Thyroid gland (tissue), 4 donors: ENCODE data around the gene EEF1AKMT4. TPM values are rescaled to one million over a fixed set of nuclear protein-coding genes. Genes with fewer than 3 reads are reported as not detected.

Experiments
- DNase-seq, 2 donors: peaks; one replicate each; pipeline ENCODE4 v3.0.0-alpha.2; 2019
- H3K27ac ChIP-seq, 3 donors: fragments of 200-600 bp; sonication (generic); 1 replicate in 2 of 3; 2 replicates in 1 of 3; pipeline ENCODE4 v1.5.1; 2016 to 2019; ENCODE audit warnings: mild to moderate bottlenecking in 1 of 3, moderate library complexity in 1 of 3
- H3K27me3 ChIP-seq: fragments of 200-600 bp; sonication (generic); one replicate; pipeline ENCODE4 v1.5.1; 2019
- H3K36me3 ChIP-seq, 2 donors: fragments of 200-600 bp; sonication (generic); one replicate each; pipeline ENCODE4 v1.5.1; 2016 to 2019
- H3K4me1 ChIP-seq, 2 donors: fragments of 200-600 bp; sonication (generic); one replicate each; pipeline ENCODE4 v1.5.1; 2017 to 2019
- H3K4me3 ChIP-seq, 3 donors: fragments of 200-600 bp; sonication (generic); replicated peaks in 1 of 3; 1 replicate in 2 of 3; 2 replicates in 1 of 3; pipeline ENCODE4 v1.5.1; 2016; ENCODE audit warnings: mild to moderate bottlenecking in 1 of 3
- H3K9me3 ChIP-seq: fragments of 200-600 bp; sonication (generic); one replicate; pipeline ENCODE4 v1.5.1; 2017
- POLR2A ChIP-seq, 2 donors: fragments of 450-650 bp; IDR thresholded peaks; one replicate each; pipeline ENCODE4 v1.6.1; 2017; ENCODE audit warnings: antibody characterized with exemption in 2 of 2, mild to moderate bottlenecking in 2 of 2, moderate library complexity in 1 of 2
- WGBS, 2 donors: methylation state at CpG; one replicate each; pipeline ENCODE4 v1.1.5; 2017; 5-methylcytosine and 5-hydroxymethylcytosine counted together
- intact Hi-C: fragments of 100-400 bp; cut with DNase I; formaldehyde crosslinking; loops from one replicate; pipeline ENCODE4 v1.15.1; 2023
- total RNA-seq, 4 donors: library from RNA; depleted of rRNA; stranded (reverse); fragments of >200 nt; gene quantifications; one replicate each; pipeline ENCODE4 v1.2.3, GENCODE V29; 2016
- TF ChIP-seq, protein P1 (sequence below), 6 experiments: fragments of 200-600 bp in 3 of 6; fragments of 450-650 bp in 3 of 6; sonication (generic) in 3 of 6; IDR thresholded peaks; one replicate each; pipeline ENCODE4 v1.5.1; 2016 to 2019; ENCODE audit warnings: antibody characterized with exemption in 6 of 6, mild to moderate bottlenecking in 2 of 6, inconsistent platforms in 1 of 6, moderate library complexity in 1 of 6

The EEF1AKMT4 gene
- total RNA-seq, 4 donors from 2014 or later, result 9.4 to 17.1 (median 13.5) TPM

DNA sequence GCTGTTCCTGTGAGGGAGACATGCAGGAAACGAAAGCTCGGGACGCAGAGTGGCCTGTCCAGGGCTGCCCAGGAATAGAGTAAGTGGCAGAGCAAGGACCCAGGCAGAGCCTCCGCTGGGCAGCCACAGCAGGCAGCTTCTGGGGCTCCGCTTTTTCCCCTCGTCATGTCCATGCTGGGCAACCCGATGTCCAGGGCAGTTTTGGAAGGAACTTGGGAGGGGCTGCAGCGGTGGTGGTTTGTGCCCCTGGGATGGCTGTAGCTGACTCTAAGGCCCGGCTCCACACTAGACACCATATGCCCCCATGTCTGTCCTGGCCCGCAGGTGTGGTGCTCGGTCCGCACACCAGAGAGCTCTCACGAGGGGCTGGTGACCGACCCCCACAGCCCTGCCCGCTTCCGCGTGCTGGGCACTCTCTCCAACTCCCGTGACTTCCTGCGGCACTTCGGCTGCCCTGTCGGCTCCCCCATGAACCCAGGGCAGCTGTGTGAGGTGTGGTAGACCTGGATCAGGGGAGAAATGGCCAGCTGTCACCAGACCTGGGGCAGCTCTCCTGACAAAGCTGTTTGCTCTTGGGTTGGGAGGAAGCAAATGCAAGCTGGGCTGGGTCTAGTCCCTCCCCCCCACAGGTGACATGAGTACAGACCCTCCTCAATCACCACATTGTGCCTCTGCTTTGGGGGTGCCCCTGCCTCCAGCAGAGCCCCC lies 42.4 kb downstream of the EEF1AKMT4 start:
- H3K9me3 ChIP-seq, result no peaks in the 10 kb centered on the region
- H3K4me1 ChIP-seq, result no peaks in the 10 kb centered on the region
- intact Hi-C loops, result loop anchor here (5.0 kb wide), 1 partner anchor 395 kb away; no protein-coding TSS in a partner anchor
- H3K4me3 ChIP-seq, result no peak overlapping the region
- no peak for DNase-seq
- TF ChIP-seq, protein P1, sequence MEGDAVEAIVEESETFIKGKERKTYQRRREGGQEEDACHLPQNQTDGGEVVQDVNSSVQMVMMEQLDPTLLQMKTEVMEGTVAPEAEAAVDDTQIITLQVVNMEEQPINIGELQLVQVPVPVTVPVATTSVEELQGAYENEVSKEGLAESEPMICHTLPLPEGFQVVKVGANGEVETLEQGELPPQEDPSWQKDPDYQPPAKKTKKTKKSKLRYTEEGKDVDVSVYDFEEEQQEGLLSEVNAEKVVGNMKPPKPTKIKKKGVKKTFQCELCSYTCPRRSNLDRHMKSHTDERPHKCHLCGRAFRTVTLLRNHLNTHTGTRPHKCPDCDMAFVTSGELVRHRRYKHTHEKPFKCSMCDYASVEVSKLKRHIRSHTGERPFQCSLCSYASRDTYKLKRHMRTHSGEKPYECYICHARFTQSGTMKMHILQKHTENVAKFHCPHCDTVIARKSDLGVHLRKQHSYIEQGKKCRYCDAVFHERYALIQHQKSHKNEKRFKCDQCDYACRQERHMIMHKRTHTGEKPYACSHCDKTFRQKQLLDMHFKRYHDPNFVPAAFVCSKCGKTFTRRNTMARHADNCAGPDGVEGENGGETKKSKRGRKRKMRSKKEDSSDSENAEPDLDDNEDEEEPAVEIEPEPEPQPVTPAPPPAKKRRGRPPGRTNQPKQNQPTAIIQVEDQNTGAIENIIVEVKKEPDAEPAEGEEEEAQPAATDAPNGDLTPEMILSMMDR (IDR thresholded peaks at IDR 0.05), result no peak
- no peak for TF ChIP-seq POLR2A (IDR thresholded peaks at IDR 0.05)
- WGBS, 2 donors, result 84 to 93% methylated on average over 7 to 19 of the region's 21 CpGs
- H3K36me3 ChIP-seq, result no peaks in the 10 kb centered on the region
- H3K27me3 ChIP-seq, result no peaks in the 10 kb centered on the region
- H3K27ac ChIP-seq, result no peak overlapping the region

DNA sequence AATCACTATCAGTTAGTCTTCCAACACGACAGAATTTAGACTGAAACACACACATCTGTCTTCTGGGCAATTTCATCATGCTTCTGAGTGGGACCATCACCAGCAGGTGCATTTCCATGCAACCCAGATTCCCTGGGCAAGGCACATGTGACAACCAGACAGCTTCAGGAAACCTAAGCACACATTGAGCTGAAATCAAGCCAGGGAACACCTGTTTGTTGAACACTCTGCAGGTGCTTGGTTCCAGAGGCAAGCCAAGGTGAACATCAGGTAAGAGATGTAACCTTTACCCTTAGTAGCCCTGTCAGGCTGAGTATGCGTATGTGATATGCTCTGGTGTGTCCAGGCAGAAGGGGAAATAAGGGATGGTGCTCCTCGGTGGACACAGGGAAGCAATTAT lies 46.3 kb downstream of the EEF1AKMT4 start:
- TF ChIP-seq, protein P1 (IDR thresholded peaks at IDR 0.05), result no peak
- no peak for TF ChIP-seq POLR2A (IDR thresholded peaks at IDR 0.05)
- H3K27ac ChIP-seq, result no peak overlapping the region
- H3K4me3 ChIP-seq, result no peak overlapping the region
- peaks cover 11 to 13% of the 10 kb centered on the region in 2 donors for H3K4me1 ChIP-seq
- intact Hi-C loops, result no loop called here
- peaks cover 0 to 6% of the 10 kb centered on the region in 2 donors for H3K36me3 ChIP-seq
- no peaks in the 10 kb centered on the region for H3K9me3 ChIP-seq
- DNase-seq, result no peak
- 73 to 81% methylated on average over 3 of the region's 3 CpGs for WGBS, 2 donors
- H3K27me3 ChIP-seq, result no peaks in the 10 kb centered on the region

DNA sequence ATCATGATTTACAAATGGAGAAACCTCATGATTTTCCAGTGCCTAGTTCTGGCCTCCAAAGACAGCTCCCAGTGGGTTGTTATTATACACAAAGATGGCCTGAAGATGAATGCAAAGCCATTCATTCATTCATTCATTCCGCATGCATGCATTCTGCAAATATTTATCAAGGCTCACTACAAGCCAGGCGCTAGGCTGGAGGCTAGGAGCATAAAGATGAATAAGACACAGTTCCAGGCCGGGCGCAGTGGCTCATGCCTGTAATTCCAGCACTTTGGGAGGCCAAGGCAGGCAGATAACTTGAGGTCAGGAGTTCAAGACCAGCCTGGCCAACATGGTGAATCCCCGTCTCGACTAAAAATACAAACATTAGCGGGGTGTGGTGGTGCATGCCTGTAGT lies 47.1 kb downstream of the EEF1AKMT4 start:
- Histone ChIP-seq H3K4me1 (peaks cover 11 to 13% of the 10 kb centered on the region in 2 donors), H3K4me3 (no peak overlapping the region), H3K36me3 (peaks cover 5 to 10% of the 10 kb centered on the region in 2 donors), H3K27ac (no peak overlapping the region), H3K9me3 (no peaks in the 10 kb centered on the region), H3K27me3 (no peaks in the 10 kb centered on the region)
- WGBS, 2 donors, result 80 to 84% methylated on average over 7 of the region's 7 CpGs
- no peak for DNase-seq
- intact Hi-C loops, result no loop called here
- TF ChIP-seq, protein P1 (IDR thresholded peaks at IDR 0.05), result no peak
- no peak for TF ChIP-seq POLR2A (IDR thresholded peaks at IDR 0.05)

DNA sequence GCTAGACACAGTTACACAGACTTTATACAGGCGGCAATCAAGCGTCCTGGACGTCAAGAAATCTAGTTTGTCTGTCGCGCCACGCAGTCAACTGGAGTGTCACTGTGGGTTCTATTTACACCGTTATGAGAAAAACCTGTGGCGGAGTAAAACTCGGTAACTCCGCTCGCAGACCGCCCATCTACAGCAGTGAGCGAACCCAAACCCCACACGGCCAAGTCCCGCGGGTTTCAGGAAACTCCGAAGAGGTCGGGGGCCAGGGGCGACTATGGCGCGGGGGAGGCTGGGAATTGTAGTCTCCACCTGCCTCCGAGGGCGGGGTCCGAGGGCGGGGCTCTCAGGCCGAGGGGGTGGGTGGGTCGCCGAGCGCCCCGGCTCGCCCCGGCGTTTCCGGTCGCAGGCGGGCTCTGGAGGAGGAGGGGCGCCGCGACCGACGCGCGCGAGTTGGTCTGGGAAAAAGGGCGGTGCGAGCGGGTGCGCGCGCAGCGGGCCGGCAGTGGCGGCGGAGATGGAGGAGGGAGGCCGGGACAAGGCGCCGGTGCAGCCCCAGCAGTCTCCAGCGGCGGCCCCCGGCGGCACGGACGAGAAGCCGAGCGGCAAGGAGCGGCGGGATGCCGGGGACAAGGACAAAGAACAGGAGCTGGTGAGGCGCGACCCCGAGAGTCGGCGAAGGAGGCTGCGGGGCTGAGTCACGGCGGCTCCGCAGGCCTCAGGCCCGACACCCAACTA lies 49.5 kb downstream of the EEF1AKMT4 start, which contains the start of gene PSMD2:
PSMD2 (plus strand) TSS at position 483 of the 729 bp plus-strand sequence; CDS start at position 509, 26 bp downstream.
- 0 to 1% methylated on average over 17 to 46 of the region's 78 CpGs for WGBS, 2 donors
- H3K4me3 ChIP-seq, result peak within 1 kb of the TSS; percentile 56 to 88 (median 56)
- DNase-seq, result peak; percentile 98
- peaks cover 28 to 33% of the 10 kb centered on the region in 2 donors for H3K36me3 ChIP-seq
- H3K4me1 ChIP-seq, result peaks cover 11 to 13% of the 10 kb centered on the region in 2 donors
- no peaks in the 10 kb centered on the region for H3K27me3 ChIP-seq
- TF ChIP-seq, protein P1 (IDR thresholded peaks at IDR 0.05), result peak in 1 of 6 experiments; percentile 26
- peak in 1 of 2 donors; percentile 80 for TF ChIP-seq POLR2A (IDR thresholded peaks at IDR 0.05)
- peak within 1 kb of the TSS; percentile 65 to 82 (median 79) for H3K27ac ChIP-seq
- intact Hi-C loops, result no loop called here
- no peaks in the 10 kb centered on the region for H3K9me3 ChIP-seq
